ENCODE data around the gene CTU1.
"Not testable (repeated sequence)": the region's sequence is repeated elsewhere in the genome, so short reads cannot be mapped to it uniquely, and the experiment has no call there.

The CTU1 gene

GRCh38 chr19:51108066-51108804 is at the start of gene CTU1:
TSS of gene CTU1 (minus strand) at chr19:51108409. CDS start at chr19:51104569, 3,840 bp downstream.
- peak; percentile 97 for ATAC-seq
- peak; percentile 98 for DNase-seq

DNA sequence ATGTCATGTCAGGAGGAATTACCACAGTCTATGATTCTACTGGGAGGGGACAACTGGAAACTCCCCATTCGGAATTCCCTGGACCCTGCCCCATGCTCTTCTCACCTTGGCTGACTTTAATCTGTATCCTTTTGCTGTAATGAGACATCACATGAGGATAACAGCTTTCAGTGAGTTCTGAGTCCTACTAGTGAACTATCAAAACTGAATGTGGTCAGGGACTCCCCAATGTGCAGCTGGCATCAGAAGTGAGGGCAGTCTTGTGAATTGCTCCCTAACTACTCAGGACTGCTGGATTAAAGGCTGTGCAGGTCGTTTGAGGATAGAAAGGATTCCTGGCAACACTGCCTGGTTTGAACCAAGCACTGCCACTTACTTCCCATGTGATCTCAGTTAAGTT is 49.1 kb upstream of the CTU1 start:
- no peak for ATAC-seq
- DNase-seq, result no peak

GRCh38 chr19:51156710-51157109 is 48.5 kb upstream of the CTU1 start:
- no peak for DNase-seq

DNA sequence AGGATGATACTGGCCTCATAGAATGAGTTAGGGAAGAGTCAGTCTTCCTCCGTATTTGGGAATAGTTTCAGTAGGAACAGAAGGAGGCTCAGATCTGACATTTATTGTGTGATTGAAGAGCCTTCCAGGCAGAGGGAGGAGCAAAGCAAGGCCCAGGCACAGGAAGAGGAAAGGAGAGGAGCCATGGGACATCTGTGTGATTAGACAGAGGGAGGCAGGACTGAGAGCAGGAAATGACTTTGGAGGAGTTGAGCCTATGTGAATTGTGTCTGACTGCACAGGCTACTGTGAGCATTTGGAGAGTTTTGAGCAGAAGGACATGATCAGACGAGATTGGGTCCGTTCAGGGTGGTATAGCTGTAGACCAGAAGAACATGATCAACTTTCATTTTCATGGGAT is 42.4 kb upstream of the CTU1 start:
- DNase-seq, result no peak
- ATAC-seq, result no peak

More at GRCh38 chr19:51156710-51157109, 48.5 kb upstream of the CTU1 start:
- no peak for ATAC-seq

DNA sequence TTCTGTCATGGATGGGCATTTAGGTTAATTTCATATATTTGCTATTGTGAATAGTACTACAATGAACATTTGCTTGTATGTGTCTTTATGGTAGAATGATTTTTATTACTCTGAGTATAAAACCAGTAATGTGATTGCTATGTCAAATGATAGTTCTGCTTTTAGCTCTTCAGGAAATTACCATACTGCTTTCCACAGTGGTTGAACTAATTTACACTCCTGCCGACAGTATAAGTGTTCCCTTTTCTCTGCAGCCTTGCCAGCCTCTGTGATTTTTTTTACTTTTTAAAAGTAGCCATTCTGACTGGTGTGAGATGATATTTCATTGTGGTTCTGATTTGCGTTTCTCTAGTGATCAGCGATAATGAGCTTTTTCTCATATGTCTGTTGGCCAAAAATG is 40.4 kb upstream of the CTU1 start:
- no peak for DNase-seq
- ATAC-seq, result no peak

DNA sequence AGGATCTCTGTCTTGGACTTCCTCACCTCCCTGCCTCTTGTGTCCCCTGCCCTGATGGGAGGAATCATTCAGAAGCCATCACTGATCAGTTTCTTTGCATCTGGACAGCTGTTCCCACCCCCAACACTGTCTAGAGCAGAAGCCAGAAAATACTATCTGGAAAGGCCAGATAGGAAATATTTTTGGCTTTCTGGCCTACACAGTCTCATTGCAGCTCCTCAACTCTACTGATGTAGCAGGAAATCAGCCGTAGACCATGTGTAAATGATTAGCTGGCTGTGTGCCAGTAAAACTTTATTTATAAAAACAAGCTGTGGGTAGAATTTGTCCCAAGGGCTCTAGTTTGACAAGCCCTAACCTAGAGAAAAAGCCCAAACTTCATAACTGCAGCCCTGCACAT is 39.5 kb upstream of the CTU1 start:
- no peak for ATAC-seq

GRCh38 chr19:51146751-51147150 is 38.5 kb upstream of the CTU1 start:
- DNase-seq (no peak), ATAC-seq (peak; percentile 12)

More for the DNA sequence above, 39.5 kb upstream of the CTU1 start:
- DNase-seq, result no peak

- DNase-seq (no peak), ATAC-seq (no peak)
Measured at GRCh38 chr19:51145916-51146493, 37.8 kb upstream of the CTU1 start.

- no peak for ATAC-seq
- DNase-seq, result no peak
Measured at GRCh38 chr19:51144482-51145045, 36.4 kb upstream of the CTU1 start.

DNA sequence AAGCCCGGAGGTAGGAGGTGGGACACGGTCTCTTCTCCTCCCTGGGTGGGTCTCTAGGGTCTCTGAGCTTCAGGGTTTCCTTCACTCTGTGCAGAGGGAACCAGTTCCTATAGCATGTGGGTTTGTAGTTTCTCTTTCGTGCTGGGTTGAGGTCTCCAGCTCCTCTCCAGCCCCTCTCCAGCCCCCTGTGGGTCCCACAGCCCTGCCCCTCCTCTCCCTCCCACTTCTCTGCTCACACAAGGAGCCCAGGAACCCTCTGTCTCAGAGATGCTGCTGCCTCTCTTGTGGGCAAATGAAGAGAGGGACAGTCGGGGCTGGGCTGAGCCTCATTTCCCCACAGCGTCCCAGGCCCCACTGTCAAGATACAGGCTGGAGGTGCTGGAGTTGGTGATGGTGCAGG is 35.3 kb upstream of the CTU1 start:
- no peak for DNase-seq
- ATAC-seq, result no peak

GRCh38 chr19:51142809-51143475 is 34.7 kb upstream of the CTU1 start:
- DNase-seq, ATAC-seq: not testable (repeated sequence)

DNA sequence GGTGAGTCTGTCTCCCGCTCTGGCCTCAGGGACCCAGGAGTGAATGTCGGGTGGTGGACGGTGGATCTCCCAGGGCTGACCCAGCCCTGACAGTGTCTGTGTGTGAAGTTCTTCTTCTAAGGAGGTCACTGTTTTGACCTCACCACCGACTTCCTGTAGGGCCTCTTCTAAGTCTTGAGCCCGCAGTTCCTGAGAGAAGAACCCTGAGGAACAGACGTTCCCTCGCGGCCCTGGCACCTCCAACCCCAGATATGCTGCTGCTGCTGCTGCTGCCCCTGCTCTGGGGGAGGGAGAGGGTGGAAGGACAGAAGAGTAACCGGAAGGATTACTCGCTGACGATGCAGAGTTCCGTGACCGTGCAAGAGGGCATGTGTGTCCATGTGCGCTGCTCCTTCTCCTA is 33.9 kb upstream of the CTU1 start, which contains the start of gene SIGLEC7:
TSS of gene SIGLEC7 (plus strand) at position 183 of the 400 bp plus-strand sequence. CDS start at position 252, 69 bp downstream.
- ATAC-seq (no peak), DNase-seq (no peak)

- DNase-seq (no peak), ATAC-seq (no peak)
Measured at GRCh38 chr19:51141181-51141580, 33.0 kb upstream of the CTU1 start.

DNA sequence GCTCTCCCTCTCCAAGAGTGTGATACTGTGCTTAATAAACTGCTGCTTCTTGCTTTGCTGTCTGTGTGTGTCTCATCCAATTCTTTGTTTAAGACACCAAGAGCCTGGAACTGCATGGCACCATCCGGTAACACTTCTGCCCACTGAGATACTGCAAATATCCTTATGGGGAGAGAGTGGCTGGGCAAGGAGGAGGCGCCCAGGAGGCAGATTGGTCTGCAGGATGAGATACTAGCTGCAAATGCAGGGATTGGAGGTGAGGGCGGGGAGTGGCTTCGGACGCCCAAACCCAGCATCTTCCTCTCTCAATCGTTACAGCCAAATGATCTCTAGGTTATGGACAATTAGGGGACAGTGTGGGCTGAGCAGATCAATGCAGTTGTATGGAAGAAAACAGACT is 32.2 kb upstream of the CTU1 start:
- DNase-seq (no peak), ATAC-seq (no peak)

DNA sequence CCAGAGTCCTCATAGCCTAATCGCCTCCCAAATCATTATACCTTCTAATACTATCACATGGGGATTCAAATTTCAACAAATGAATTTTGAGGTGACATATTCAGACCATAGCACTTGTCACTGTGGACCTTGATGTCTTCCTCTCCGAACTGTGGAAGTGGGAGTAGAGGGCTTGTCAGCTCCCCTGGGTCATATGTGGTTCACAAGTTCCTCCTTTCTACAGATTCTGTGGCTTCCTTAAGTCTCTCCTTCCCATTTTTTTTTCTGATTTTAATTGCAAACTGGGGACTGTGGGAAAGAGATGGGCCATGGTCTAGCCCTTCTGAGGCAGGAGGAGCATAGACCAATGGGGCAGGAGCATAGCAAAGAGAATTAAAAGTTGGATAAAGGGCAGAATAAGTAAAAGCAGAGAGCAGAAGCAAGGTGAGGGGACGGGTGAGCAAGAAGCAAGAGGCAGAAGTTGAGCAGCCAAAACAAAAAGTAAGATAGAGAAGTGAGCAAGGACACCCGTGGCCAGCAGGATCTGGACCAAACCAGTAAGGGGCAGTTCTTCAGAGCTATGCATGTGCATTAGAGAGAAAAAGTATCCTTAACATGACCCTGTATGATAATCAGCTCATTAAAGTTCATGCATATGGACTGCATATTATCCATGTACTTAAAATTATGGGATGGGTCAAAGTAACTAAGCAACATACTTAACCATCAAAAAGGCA is 31.2 kb upstream of the CTU1 start:
- no peak for DNase-seq
- ATAC-seq, result no peak

DNA sequence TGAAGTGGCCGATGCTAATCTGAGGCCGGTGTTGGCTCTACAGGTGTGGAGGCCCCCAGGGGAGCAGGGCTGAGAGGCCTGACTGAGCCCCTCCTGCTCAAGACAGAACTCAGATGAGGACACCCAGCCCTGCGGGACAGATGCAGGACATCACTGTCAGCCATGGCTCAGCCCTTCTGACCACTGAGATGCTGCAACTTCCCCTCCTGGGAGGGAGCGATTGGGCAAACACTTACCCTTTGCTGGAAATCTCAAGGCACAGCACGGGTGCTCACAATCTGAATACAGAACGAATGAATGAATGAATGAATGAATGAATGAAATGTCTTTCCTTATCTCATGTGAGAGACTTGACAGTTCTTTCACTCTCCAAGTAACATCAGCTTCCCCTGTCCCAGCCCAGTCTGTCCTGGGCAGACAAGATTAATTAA is 30.4 kb upstream of the CTU1 start:
- no peak for DNase-seq
- ATAC-seq, result no peak

DNA sequence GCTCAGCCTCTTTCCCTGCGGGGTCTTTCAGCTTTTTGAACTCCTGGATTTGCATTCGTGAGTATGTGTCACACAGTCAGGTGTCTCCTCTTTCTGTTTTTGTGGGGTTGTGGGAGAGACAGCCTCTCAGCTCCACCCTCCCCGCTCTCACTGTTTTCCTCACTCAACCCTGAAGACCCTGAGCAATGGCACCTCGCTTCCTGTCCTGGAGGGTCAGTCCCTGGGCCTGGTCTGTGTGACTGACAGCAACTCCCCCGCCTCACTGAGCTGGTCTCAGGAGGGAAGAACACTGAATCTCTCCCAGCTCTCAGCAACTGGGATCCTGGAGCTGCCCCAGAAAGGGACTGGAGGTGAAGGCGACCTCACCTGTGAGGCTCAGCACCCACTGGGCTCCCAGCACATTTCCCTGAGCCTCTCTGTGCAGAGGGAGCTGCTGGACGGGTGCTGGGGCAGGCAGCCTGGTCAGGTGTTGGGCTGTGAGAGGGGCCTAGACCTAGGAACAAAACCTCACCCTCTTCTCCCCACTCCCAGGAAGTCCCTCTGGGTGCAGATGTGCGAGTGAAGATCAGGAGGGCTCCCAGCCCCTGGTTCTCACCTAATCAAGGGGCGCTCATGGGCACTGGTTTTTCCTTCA is 29.7 kb upstream of the CTU1 start:
- DNase-seq (no peak), ATAC-seq (peak; percentile 42)

DNA sequence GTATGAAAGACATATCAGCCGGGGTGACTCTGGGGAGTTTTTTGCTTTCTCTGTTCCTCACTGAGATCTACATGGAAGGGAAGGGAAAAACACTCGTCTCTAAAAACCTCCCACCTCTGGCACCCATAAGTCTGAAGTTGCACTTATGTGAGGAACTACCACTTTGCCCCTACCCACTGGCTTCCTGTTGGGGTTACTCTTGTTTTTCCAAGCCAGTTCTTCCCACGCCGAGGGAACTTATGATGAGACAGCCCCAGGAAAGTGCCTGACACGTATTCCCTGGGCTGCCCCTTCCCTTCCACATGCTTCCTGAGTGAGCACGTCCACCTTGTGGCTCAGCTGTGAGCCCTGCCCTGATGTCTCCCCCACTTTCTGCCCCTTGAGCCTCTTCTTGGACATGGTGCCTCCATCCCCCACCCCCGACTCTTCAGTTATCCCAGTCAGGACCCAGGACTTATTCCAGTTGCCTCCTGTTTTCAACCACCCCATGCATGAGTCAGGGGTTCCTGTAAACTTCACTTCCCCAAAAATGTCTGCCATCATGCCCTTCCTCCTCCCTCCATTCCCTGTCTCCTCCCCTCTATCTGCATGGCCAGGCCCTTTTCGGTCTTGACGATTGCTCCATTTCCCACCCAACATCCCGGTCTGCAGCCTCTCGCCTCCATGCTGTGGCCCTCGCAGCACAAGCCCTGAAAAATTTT is 28.8 kb upstream of the CTU1 start:
- peak; percentile 30 for ATAC-seq

DNA sequence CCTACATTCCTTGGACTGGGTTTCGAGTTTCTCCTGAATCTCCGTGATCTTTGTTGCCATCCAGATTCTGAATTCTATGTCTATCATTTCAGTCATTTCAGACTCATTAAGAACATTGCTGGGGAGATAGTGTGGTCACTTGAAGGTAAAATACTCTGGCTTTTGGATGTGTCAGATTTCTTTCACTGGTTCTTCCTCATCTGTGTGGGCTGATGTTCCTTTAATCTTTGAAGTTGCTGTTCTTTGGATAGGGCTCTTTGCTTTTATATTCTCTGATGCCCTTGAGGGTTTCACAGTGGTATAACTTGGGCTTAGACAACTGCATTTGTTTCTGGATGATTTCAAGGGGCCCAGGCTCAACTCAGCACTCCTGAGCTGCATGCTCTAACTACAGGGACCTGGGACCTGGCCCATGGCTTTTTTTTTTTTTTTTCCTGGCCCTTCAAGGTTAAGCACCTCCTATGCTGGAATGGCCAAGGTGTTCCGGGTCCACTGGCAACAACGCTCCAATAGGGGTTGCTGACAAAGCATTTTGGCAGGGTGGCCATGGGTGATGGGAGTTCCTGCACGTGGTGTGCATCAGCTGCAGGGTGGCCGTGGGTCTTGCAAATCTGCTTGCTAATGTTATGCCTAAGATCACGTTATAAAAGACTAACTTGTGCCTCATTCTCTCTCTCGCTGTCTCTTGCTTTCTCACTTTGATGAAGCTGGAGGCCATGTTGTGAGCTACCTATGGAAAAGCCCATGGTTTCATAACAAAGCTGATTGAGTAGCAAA is 28.0 kb upstream of the CTU1 start:
- no peak for ATAC-seq
- DNase-seq, result no peak

More for the DNA sequence above, 28.8 kb upstream of the CTU1 start:
- no peak for DNase-seq

- ATAC-seq, result no peak
Measured at GRCh38 chr19:51135004-51135403, 26.8 kb upstream of the CTU1 start.

More at GRCh38 chr19:51135004-51135403, 26.8 kb upstream of the CTU1 start:
- DNase-seq, result no peak
